ENCODE data around the gene S100A7A. TPM values are rescaled to one million over a fixed set of nuclear protein-coding genes. Genes with fewer than 3 reads are reported as not detected.
A peak's percentile ranks its signal among the peaks of the same experiment; 100 is the strongest.

S100A7A gene
- total and polyA plus RNA-seq, 2 of the 8 experiments (the other 6 are each of a cell fraction or from before 2014, with no cell fraction given), result not detected

GRCh38 chr1:153465811-153466636 lies 49.7 kb downstream of the S100A7A start:
- Histone ChIP-seq H2BK12ac (ENCODE audit: low read depth, low read length) (peak overlapping the region; percentile 60; the same call in 1 of the 2 replicates), H3K4me2 (ENCODE audit: insufficient read depth in 1 of 2, low read depth in 2 of 2, low read length in 2 of 2) (peak overlapping the region; percentile 23 to 53), H3K27me3 (replicated peaks in 1 of 4; ENCODE audit: control insufficient read depth in 3 of 4, extremely low read depth in 1 of 4, insufficient read depth in 3 of 4, low read length in 3 of 4) (no peaks in the 10 kb centered on the region; a peak in 1 of 7 replicates), H3K79me2 (ENCODE audit: control insufficient read depth in 1 of 2, insufficient read depth in 2 of 2, low read length in 2 of 2) (no peaks in the 10 kb centered on the region), H2BK15ac (ENCODE audit: low read length) (no peak overlapping the region), H2BK20ac (ENCODE audit: low read length) (peak overlapping the region; percentile 98; the same call in 1 of the 2 replicates), H3K23ac (ENCODE audit: insufficient read length) (no peak overlapping the region), H4K5ac (ENCODE audit: insufficient read length, low read depth, low read length) (peak overlapping the region; percentile 48), H3K56ac (replicated peaks; ENCODE audit: insufficient read length, low read depth, low read length) (no peak overlapping the region), H2AFZ (ENCODE audit: low read length) (peak overlapping the region; percentile 69; the same call in 1 of the 2 replicates), H3K4ac (replicated peaks; ENCODE audit: insufficient read length, low read depth, low read length) (no peak overlapping the region), H3K36me3 (ENCODE audit: control insufficient read depth in 2 of 4, insufficient read depth in 4 of 4, low read length in 3 of 4) (no peaks in the 10 kb centered on the region), H3K27ac (ENCODE audit: low read depth, low read length) (0 out of 2 replicates have a peak overlapping the region, but pooled peaks have one; percentile 33), H3K9me3 (ENCODE audit: insufficient read depth in 2 of 2, low read depth in 1 of 2, low read length in 1 of 2) (peaks cover 3% of the 10 kb centered on the region in 2 experiments; a peak in 1 of 4 replicates), H2AK5ac (ENCODE audit: low read depth, low read length) (no peak overlapping the region), H3K23me2 (ENCODE audit: low read depth, low read length) (no peaks in the 10 kb centered on the region), H3K18ac (ENCODE audit: extremely low read depth, low read length) (peak overlapping the region; percentile 60), H3K79me1 (ENCODE audit: low read depth, low read length) (no peaks in the 10 kb centered on the region), H4K91ac (replicated peaks; ENCODE audit: insufficient read length, low read length) (no peak overlapping the region), H4K8ac (ENCODE audit: extremely low read depth, insufficient read depth, low read length) (no peak overlapping the region), H4K20me1 (replicated peaks in 1 of 2; ENCODE audit: control insufficient read depth in 1 of 2, insufficient read depth in 2 of 2, low read length in 2 of 2) (no peaks in the 10 kb centered on the region), H3K9ac (replicated peaks in 1 of 4; ENCODE audit: extremely low read depth in 1 of 4, low read depth in 3 of 4, low read length in 3 of 4) (no peak overlapping the region), H3K14ac (ENCODE audit: insufficient read length) (no peak overlapping the region), H2BK120ac (replicated peaks; ENCODE audit: low read depth, low read length) (no peak overlapping the region), H3K4me3 (ENCODE audit: extremely low read depth in 1 of 4, insufficient read depth in 2 of 4, low read depth in 3 of 4, low read length in 4 of 4) (peak overlapping the region in 1 of 4 experiments; percentile 35; a peak in 1 of 8 replicates), H2BK5ac (ENCODE audit: low read depth, low read length) (peak overlapping the region; percentile 75; the same call in 1 of the 2 replicates), H3K4me1 (replicated peaks in 1 of 4; ENCODE audit: control insufficient read depth in 3 of 4, insufficient read depth in 4 of 4, low read length in 3 of 4) (peaks cover 4 to 8% (median 5%) of the 10 kb centered on the region in 4 experiments; a peak in 5 of 7 replicates)
- peak; percentile 84 for FAIRE-seq
- ChIA-PET CTCF (ENCODE audit: partially characterized antibody) (interaction anchor here (0.6 to 6.7 kb wide), 25 partner anchors 9 to 1862 kb away, joined by 3 to 53 read pairs (median 5); no protein-coding TSS in a partner anchor), POLR2A (ENCODE audit: partially characterized antibody) (interaction anchor here (0.9 to 2.4 kb wide), 6 partner anchors 12 to 164 kb away, joined by 3 to 14 read pairs (median 3); no protein-coding TSS in a partner anchor)
- DNase-seq (ENCODE audit: low read depth in 1 of 2, low spot score in 2 of 2), result peak; percentile 43 to 92
- 12% methylated on average over 23 of the region's 23 CpGs; no CpG with 5 or more reads in 1 of the 2 experiments for WGBS, 2 experiments (ENCODE audit: extremely low coverage in 1 of 2, insufficient coverage in 1 of 2, insufficient read length in 1 of 2, insufficient replicate concordance in 2 of 2, low coverage in 1 of 2, low lambda C conversion rate in 2 of 2, missing lambda C conversion rate in 1 of 2)
- TF ChIP-seq HDAC6 (IDR thresholded peaks at IDR 0.05; ENCODE audit: low read depth, low read length) (no peak), ASH2L (IDR thresholded peaks at IDR 0.05; ENCODE audit: low read length) (peak; percentile 52)
